C1 segment of cervical spinal cord (tissue), 14 donors: Measurements from ENCODE around the gene STK39.
"Not testable (repeated sequence)": the region's sequence is repeated elsewhere in the genome, so short reads cannot be mapped to it uniquely, and the experiment has no call there.

Experiments used
- DNase-seq, 14 donors: peaks; one replicate each; lab custom pipeline; 2025; lab: John Stamatoyannopoulos, UW

The STK39 gene

DNA sequence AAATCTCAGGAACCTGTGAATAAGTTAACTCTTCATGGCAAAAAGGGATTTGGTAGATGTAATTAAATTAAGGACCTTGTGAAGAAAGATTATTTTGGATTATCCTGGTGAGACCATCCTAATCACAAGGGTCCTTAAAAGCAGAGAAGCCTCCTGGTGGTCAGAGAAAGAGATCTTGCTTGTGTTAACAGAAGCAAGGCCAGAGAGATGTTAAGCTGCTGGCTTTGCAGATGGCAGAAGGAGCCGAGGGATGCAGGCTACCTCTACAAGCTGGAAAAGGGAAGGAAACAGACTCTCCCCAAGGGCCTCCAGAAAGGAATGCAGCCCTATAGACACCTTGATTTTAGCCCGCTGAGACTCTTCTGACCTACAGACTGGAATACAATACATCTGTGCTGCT lies 197.0 kb downstream of the STK39 start:
- DNase-seq, result no peak

DNA sequence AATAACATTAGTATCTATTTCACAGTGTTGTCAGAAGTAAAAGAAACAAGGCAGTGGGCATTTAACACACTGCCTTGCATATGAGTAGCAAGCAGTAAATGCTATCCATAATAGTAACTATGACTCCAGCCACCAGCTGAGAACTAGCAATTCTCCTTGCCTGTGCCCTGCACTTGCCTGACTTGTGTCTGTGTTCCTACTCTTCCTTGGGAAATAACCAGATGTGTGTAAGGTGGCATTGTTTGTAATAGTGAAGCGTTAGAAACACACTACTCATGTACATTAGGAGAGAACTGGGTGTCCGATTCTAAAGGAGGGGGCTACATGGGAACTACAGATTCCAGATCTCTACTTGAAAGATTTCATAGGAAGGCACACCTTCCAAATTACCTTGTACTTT lies 197.8 kb downstream of the STK39 start:
- DNase-seq, result no peak

DNA sequence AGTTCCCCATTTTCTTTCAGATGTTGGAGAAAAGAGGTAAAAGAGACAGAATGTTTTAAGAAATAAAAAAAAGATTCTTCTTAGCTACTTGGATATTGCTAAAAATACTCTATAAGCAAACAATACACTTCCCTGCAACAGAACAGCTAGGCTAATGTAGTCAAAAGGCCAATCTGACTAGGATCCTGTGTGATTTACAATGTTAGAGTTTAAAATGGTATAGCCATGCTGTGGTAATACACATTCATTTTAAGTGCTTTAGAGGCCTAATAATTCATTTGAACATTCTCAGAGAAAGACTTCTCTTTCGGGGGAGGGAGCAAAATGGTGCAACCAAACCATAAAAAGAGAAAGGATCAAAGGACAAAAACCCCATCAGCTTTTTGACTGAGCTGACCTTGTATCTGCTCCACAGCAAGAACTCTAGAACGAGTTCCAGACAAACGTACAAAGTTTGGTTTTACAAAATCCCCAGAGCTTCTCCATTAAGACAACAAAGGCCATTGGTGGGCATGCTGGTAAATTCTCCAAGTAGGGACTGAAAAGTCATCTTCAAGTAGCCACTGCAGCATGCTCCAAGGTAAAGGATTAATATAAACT lies 200.2 kb downstream of the STK39 start:
- no peak for DNase-seq

DNA sequence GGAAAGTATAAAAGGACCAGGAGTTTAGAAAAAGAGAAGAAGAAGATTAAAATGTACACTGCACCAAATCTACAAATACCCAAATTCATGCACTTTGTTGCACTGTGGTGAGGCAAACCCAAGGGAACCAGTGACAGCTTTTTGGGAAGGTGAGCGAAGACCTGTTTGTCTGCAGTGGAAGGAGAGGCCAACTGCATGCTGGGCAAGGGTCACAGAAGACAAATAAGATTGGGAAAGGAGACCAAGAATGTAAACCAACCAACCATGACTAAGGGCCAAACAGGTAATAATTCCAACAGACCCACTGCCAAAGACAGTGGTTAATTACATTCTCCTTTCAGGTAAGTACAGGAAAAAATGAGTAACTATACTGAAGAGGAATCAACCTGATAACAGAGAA lies 202.8 kb downstream of the STK39 start:
- no peak for DNase-seq

DNA sequence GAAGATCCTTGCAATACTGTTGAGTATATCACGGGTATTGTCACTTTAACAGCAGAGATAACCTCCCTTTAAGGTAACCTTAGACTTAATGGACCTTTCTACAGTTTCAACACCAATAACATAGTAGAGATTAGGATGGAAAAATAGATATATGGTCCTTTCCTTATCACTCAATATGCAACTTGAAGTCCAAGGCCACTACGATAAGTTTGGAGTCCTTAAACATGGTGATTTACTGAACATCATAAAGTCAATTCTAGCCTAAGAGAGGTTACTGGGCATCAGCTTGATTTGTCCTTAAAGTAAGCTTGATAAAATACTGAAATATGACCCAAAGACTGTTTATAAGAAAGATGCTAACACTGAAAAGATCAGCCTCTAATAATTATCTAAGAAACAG lies 203.2 kb downstream of the STK39 start:
- DNase-seq, result no peak

DNA sequence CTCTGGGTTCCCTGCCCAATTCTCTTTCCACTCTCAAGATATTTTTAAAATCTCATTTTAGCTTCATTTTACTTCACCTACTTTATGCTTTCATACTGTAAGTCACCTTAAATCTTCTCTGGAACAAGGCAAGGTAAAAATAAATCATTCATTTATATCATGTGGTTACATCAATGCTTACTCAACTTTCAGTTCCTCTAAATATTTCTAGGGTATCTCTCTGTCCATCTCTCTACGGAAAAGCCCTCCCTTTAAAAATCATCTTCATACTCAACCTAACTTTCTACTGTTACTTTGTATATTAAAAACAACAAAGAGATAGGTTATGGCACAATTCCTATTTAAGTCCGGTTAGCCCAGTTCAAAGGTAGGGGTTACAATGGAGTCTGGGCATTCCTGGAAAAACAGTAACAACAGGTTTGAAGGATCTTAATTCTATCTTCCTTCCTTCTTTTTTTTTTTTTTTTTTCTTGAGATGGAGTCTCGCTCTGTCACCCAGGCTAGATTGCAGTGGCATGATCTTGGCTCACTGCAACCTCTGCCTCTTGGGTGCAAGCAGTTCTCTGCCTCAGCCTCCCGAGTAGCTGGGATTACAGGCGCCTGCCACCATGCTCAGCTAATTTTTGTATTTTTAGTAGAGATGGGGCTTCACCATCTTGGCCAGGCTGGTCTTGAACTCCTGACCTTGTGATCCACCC lies 205.1 kb downstream of the STK39 start:
- DNase-seq, result not testable (repeated sequence)

DNA sequence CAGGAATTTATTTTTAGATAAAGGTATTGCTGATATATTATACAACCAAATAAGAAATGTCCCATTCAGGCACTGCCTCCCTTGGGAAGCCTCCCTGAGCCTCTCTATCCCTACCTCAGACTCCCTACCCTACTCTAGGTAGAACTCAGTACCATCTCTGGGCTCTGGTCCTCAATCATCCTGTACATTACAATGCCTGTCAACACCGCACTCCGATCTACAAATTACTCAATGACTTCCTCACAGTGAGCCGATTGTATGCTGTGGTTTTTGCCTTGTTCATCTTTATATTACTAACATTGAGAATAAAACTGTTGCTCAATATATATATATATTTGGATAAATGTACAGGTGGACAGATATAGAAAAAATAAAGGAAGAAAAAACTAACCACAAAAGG lies 207.5 kb downstream of the STK39 start:
- DNase-seq, result no peak

DNA sequence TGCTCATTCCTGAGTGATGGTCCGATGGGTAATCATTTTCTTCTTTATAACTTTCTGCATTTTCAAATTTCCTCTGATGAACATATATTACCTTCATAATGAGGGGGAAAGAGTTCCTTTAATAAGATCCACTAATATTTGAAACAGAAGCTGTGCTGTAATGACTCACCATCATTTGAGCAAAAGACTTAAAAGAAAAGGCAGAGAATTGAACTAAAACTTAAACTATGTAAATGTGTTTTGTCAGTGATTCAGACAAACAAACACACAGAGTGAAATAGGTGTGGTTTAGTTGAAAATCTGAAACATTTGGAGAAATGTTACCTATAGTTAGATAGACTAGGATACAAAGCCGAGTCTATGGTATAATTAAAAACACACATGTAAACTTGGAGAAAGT lies 209.6 kb downstream of the STK39 start:
- DNase-seq, result no peak

DNA sequence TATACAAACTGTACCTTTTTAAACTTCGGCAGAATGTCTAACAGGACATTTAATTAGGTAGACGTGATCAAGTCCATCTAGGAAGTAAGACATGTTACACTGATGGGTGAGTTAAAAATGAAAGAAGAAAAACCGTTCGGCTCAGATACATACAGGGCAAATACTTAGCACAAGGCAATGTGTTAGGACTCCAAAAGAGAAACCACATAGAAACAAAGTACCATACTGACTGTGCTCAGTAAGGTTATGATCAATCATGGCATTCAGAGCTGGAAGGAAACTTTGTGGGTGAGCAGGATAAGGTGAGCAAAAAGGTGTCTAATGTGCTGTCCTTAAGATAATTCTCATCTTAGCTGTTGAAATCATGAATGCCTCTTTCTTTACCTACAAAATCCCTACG lies 211.9 kb downstream of the STK39 start:
- DNase-seq, result no peak

DNA sequence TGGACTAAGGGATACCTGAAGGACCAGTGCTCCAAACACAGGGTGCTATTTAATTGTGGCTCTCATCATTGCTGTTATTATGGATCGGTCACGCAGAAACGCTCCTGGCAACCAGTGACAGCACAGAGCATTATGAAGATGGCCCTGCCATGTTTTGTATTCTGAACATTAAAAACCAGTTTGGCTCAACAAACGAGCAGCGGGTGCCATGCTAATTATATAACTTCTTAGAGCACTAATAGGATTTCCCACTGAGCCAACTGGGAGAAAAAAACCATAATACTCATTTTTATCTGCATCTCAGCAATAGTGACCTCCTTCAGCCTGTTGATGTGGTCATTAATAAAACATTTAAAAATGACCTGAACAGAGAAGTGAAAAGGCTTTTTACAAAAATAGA lies 212.8 kb downstream of the STK39 start:
- peak in 1 of 14 donors; percentile 15 for DNase-seq

DNA sequence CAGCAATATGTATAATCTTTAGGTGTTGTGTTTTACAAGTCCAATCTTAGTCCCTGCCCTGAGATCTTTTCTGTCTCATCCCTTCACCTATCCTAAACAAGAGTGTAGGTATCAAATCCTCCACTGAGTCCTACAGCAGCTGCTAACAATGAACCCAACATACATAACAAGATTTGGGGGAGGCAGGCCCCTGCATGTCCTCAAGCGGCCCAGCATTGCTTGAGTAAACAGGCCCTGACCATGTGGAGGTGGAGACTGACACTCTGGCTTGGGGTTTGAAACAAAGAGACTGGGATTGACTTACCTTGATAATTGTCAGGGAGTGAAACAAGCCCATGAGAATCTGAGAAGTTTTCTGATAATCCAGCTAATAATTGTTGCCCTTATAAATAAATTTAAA lies 213.4 kb downstream of the STK39 start:
- no peak for DNase-seq

DNA sequence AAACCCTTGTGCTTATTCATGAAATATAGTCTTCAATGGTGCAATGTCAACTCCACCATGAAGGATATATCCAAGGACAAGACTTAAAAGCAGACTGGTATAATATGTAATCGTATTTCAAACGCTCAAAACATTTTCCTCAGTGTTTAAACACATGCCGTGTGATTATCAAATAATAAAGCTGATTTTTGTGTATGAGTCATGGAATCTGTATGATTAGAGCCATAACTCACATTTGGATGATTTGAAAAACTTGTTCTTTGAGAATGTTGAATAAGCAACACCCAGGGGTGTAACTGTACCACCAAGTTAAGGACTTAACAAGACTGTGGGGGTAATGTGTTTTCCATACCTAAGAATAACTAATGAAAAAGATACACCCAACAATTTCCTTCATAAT lies 215.3 kb downstream of the STK39 start:
- DNase-seq, result no peak

DNA sequence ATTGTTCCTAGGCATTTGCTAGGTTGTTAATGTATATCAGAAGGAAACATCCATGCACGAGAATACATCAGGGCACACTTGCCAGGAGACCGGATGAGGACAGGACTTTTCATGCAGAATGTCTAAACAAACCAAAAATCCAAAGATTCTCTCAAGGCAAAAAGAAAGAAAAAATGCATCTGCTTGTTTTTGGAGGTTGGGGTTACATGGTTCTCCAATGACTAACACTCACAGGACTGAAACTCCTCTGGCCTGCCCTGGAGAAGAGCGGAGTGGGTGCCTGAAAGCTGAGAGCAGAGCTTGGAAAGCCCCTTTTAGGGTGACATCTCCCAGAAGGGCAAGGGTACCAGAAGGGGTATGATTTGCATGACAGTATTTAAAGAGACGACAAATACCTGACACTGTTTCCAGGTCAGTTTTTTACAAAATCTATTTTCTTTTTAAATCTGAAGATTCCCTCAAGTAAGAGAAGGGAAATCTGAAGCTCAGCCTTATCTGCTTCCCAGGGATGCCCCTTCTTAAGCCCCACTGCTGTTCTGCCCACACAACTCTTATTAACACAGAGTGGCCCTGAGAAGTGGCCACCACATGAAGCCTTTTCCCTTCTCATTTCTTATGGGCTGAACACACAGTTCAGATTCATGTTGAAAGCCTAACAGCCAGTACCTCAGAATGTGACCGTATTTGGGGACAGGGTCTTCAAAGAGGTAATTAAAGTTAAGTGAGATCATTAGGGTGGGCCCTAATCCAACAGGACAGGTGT lies 216.4 kb downstream of the STK39 start:
- no peak for DNase-seq

DNA sequence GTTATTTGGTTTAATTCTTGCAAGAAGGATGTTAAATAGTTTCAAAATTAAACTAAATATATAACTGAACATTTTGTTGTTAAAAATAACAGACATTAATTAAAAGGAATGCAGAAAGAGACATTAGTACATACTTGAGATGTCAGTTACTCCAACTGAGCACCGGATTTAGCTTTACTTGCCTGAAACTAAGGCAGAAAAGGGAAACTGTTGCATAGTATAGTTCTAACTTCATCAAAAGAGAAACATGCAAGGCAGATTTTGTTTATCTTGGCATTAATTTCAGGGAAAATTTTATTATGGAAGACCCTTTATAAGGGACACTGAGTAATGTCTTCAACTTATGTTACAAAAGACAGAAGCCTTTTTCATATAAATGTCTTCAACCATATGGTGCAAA lies 218.3 kb downstream of the STK39 start:
- no peak for DNase-seq

DNA sequence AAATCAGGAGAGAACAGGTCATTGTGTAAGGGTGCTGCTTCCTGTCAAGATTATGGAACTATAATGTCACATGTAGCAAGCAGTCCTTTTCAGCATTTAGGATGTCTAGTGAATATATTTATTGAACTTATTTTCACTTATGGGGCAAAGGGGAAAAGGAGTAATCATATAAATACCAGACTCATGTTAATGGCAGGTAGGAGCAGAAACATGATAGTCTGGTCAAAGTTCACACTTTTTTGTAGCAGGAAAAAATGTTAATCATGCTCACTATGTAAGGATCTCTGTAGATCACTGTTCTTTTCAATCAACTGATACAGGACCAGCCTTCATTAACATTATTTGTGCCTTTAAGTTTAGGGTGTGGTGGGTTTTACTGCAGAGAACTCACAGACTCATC lies 219.0 kb downstream of the STK39 start:
- no peak for DNase-seq

DNA sequence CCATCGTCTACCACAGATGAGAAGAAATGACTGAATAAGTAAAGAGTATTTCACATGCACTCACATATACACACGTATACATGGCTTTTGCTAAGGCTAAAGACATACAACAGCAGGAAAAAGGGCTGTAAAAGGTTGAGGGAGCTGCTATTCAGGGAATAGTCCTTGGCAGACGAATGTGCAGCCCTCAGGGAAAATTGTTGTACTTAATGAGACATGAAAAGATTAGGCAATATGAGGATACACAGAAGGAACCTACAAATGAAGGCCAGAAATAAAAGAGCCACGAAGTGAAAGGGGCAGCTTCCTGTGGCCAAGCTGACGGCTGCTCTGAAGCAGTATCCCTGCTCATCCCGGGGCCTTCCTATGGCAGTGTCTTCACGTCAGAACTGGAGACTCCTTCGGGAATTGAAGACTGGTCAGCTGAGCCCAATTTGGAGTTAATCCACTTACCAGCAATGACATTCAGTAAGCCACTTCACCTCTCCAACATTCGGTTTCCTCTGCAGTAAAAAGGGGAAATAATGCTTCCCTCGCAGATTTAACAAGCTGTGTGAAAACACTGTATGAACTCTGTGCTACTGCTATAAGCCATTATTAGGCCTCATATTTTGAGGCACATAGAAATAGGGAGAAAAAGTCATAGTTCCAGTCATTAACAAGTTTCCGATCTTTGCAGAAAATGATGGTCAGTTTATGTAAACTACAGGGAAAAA lies 221.8 kb downstream of the STK39 start:
- no peak for DNase-seq

DNA sequence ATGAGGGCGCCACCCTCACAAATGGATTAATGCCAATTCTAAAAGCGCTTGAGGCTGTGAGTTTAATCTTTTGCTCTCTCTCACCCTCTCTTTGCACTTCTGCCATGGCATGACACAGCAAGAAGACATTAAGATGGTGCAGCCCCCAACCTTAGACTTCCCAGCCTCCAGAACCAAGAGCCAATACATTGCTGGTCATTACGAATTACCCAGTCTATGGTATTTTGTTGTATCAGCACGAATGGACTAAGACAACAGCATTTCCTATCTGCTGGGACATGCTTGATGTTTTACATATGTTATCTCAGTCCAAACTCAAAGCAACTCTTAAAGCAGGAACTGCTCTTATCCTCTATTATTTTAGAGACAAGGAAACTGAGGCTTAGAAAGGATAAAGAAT lies 222.9 kb downstream of the STK39 start:
- DNase-seq, result no peak

DNA sequence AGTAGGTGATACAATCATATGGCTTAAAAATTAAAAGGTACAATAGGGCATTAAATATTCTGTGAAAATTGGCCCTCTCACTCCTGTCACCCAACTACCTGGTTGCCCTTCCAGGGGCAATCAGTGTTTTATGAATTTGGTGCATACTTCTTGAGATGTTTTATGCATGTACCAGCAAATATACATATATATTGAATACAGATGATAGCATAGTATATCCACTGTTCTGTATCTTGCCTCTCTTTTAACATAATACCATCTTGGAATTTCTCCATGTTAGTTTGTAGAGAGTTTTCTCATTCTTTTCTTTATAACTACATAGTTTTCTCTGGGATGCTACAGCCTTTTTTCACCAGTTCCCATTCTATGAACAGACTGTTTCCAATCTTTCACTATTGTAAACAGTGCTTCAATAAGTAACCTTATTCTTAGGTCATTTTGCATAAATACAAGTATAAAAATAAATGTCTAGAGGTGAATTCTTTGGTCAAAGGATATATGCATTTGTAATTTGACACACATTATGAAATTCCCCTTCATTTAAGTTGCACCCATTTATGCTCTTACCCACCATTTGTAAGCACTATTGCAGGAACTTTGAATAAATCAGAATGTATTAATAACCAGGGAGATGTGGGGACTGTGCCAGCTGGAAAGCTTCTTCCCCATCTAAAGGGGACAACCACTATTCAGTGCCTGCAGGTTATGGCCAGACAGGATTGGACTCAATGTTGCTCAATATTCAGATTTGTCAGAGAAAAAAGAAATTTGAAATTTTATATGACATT lies 225.4 kb downstream of the STK39 start:
- no peak for DNase-seq

DNA sequence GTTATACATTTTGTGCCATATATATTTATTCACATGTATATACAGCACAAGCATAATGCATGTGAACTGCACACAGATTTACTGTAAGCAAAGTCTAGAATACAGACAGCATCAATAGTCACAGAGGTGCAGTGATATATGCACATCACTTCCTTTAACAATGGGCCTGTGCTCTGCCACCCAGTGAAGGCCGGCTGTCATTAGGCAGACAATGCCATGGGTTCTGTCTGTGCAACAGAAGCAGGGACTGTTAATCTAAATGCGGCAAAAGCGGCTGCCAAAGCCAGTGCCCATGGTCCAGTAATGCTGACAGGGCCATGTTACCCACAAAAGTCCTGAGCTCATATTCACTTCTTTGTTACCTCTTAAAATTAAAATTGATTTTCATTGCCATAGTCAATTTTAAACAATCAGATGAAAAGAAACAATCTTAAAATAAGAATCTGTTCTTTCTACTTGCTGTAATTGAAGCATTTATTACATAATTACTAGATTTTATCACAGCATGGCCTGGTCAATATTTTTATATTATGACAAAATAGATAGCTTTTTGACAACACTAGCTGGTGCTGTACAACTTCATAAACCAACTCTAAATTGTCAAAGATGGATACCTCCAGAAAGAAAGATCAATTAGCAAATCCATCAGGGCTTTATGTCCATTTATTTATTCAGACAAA lies 232.0 kb downstream of the STK39 start:
- DNase-seq, result peak in 10 of 14 donors; percentile 3 to 51 (median 32)

DNA sequence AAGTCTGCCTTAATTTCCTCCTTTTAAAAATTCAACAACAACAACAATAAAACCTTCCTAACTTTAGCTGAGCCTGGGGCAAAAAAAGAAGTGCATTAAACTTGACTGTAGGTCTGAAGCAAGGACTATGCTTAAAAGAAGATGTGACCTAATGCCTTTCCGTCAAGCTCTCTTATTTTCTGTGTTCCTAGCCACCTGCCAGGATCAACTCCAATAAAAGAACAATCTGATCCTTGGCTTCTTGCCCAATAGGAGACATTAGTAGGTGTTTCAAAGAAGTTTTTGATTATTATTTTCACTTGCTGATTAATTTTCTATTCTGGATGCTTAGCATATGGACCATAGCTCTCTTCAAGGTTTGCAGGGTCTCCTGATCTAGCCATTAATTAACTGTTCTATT lies 237.5 kb downstream of the STK39 start:
- DNase-seq, result no peak

DNA sequence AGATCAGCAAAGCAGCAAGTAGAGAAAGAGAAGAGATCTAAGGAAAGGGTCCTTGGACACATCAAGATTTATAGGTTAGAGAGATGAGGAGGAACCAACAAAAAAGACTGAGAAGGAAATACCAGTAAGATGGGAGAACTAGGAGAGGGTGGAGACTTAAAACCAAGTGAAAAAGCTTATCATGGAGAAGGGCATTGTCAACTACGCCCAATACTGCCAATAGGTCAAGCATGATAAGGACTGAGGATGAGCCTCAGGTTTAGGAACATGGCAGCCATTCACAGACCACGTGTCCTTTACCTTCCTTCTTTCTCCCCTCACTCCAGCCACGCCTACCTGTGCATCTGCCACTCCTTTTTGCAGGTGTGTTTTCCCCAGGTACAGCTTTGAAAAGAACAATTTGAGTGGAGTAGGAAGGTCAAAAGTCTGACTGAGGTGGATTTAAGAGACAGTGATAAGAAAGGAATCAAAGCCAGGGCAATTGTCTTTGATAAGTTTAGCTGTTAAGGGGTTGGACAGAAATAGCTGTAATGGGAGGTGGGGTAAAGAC lies 238.7 kb downstream of the STK39 start:
- DNase-seq, result no peak
